ENCODE measurements around the gene PRR18. TPM values are rescaled to one million over a fixed set of nuclear protein-coding genes. Genes with fewer than 3 reads are reported as not detected.

PRR18 gene
- total and polyA plus RNA-seq, 2 of the 8 experiments (the other 6 are each of a cell fraction or from before 2014, with no cell fraction given) = 0.08 to 0.19 TPM

GRCh38 chr6:166341464-166341863, 33.3 kb upstream of the PRR18 start:
- Histone ChIP-seq H2AFZ (ENCODE audit: low read length) (no peak overlapping the region), H3K36me3 (ENCODE audit: control insufficient read depth in 2 of 4, insufficient read depth in 4 of 4, low read length in 3 of 4) (peaks cover 0 to 18% (median 3%) of the 10 kb centered on the region in 4 experiments; a peak in 4 of 8 replicates), H2AK5ac (ENCODE audit: low read depth, low read length) (no peak overlapping the region), H4K8ac (ENCODE audit: extremely low read depth, insufficient read depth, low read length) (no peak overlapping the region), H3K9me3 (ENCODE audit: insufficient read depth in 2 of 2, low read depth in 1 of 2, low read length in 1 of 2) (no peaks in the 10 kb centered on the region), H3K56ac (replicated peaks; ENCODE audit: insufficient read length, low read depth, low read length) (no peak overlapping the region), H3K27me3 (replicated peaks in 1 of 4; ENCODE audit: control insufficient read depth in 3 of 4, extremely low read depth in 1 of 4, insufficient read depth in 3 of 4, low read length in 3 of 4) (no peaks in the 10 kb centered on the region), H2BK12ac (ENCODE audit: low read depth, low read length) (no peak overlapping the region), H3K4me2 (ENCODE audit: insufficient read depth in 1 of 2, low read depth in 2 of 2, low read length in 2 of 2) (peak overlapping the region; percentile 82 to 89), H4K20me1 (replicated peaks in 1 of 2; ENCODE audit: control insufficient read depth in 1 of 2, insufficient read depth in 2 of 2, low read length in 2 of 2) (peaks cover 9 to 25% of the 10 kb centered on the region in 2 experiments), H3K79me1 (ENCODE audit: low read depth, low read length) (peaks cover 32% of the 10 kb centered on the region), H3K23ac (ENCODE audit: insufficient read length) (no peak overlapping the region), H4K5ac (ENCODE audit: insufficient read length, low read depth, low read length) (no peak overlapping the region), H2BK120ac (replicated peaks; ENCODE audit: low read depth, low read length) (no peak overlapping the region), H3K79me2 (ENCODE audit: control insufficient read depth in 1 of 2, insufficient read depth in 2 of 2, low read length in 2 of 2) (peaks cover 33 to 59% of the 10 kb centered on the region in 2 experiments), H3K4me3 (ENCODE audit: extremely low read depth in 1 of 4, insufficient read depth in 2 of 4, low read depth in 3 of 4, low read length in 4 of 4) (peak overlapping the region; percentile 72 to 99 (median 93)), H3K4ac (replicated peaks; ENCODE audit: insufficient read length, low read depth, low read length) (no peak overlapping the region), H3K18ac (ENCODE audit: extremely low read depth, low read length) (no peak overlapping the region), H2BK5ac (ENCODE audit: low read depth, low read length) (no peak overlapping the region), H3K4me1 (replicated peaks in 1 of 4; ENCODE audit: control insufficient read depth in 3 of 4, insufficient read depth in 4 of 4, low read length in 3 of 4) (peaks cover 0 to 2% (median 0%) of the 10 kb centered on the region in 4 experiments; a peak in 2 of 7 replicates), H4K91ac (replicated peaks; ENCODE audit: insufficient read length, low read length) (no peak overlapping the region), H2BK15ac (ENCODE audit: low read length) (no peak overlapping the region), H3K23me2 (ENCODE audit: low read depth, low read length) (peaks cover 5% of the 10 kb centered on the region), H3K14ac (ENCODE audit: insufficient read length) (no peak overlapping the region), H2BK20ac (ENCODE audit: low read length) (no peak overlapping the region), H3K9ac (replicated peaks in 1 of 4; ENCODE audit: extremely low read depth in 1 of 4, low read depth in 3 of 4, low read length in 3 of 4) (peak overlapping the region in 1 of 4 experiments; percentile 75; a peak in 1 of 7 replicates), H3K27ac (ENCODE audit: low read depth, low read length) (no peak overlapping the region)
- FAIRE-seq (no peak), DNase-seq (ENCODE audit: low read depth in 1 of 2, low spot score in 2 of 2) (no peak)
- WGBS, 2 experiments (ENCODE audit: extremely low coverage in 1 of 2, insufficient coverage in 1 of 2, insufficient read length in 1 of 2, insufficient replicate concordance in 2 of 2, low coverage in 1 of 2, low lambda C conversion rate in 2 of 2, missing lambda C conversion rate in 1 of 2) = 78 to 100% methylated on average over 1 to 7 of the region's 7 CpGs
- POLR2A ChIA-PET (ENCODE audit: partially characterized antibody) = interaction anchor here (0.6 to 2.0 kb wide), 6 partner anchors 8 to 36 kb away, joined by 3 to 6 read pairs (median 4); no protein-coding TSS in a partner anchor
- CTCF ChIA-PET (ENCODE audit: partially characterized antibody) = no interaction called here
- TF ChIP-seq JUN (IDR thresholded peaks at IDR 0.05; ENCODE audit: low read depth, low read length) (no peak), CTCF (IDR thresholded peaks at IDR 0.05; ENCODE audit: control extremely low read depth in 1 of 3, insufficient read depth in 1 of 3, low read depth in 1 of 3, low read length in 3 of 3) (no peak), MAX (IDR thresholded peaks at IDR 0.05) (no peak), YY1 (IDR thresholded peaks at IDR 0.05; ENCODE audit: low read depth, low read length) (no peak), HDAC2 (IDR thresholded peaks at IDR 0.05; ENCODE audit: borderline replicate concordance in 1 of 2, low read depth in 2 of 2, low read length in 2 of 2) (no peak), POU5F1 (IDR thresholded peaks at IDR 0.05; ENCODE audit: low read depth, low read length) (no peak), EP300 (IDR thresholded peaks at IDR 0.05; ENCODE audit: borderline replicate concordance in 1 of 2, low read depth in 2 of 2, low read length in 2 of 2) (no peak), TAF7 (optimal IDR thresholded peaks at IDR 0.05; ENCODE audit: borderline replicate concordance, low read depth, low read length) (no peak), CHD2 (IDR thresholded peaks at IDR 0.05; ENCODE audit: low read length) (no peak), GTF2F1 (IDR thresholded peaks at IDR 0.05; ENCODE audit: borderline replicate concordance, low read depth, low read length) (no peak), MAFK (IDR thresholded peaks at IDR 0.05; ENCODE audit: low read depth, low read length) (no peak)

Data from H1 (cell line).